Measurements from ENCODE around the gene ANKRD63.

Gene ANKRD63

GRCh38 chr15:40276927-40277326 is 5.9 kb downstream of the ANKRD63 start:
- DNase-seq = no peak

- no peak for DNase-seq
Measured at GRCh38 chr15:40275954-40276353, 6.9 kb downstream of the ANKRD63 start.

DNA sequence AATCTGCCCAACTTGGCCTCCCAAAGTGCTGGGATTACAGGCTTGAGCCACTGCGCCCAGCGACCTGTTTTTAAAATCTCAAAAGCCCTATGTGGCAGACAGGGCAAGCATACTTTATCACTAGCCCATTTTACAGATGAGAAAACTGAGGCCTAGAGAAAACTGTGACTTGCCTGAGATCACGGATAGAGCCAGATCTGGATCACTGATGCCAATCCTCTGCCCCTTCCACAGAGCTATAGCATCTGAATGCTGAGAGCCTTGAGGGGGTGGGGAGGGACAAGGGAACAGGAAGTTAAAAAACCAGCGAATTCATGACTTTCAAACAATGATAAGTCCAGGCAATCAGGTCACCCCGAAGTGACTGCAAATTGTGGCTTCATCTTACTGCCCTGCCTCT is 7.3 kb downstream of the ANKRD63 start:
- DNase-seq = no peak

DNA sequence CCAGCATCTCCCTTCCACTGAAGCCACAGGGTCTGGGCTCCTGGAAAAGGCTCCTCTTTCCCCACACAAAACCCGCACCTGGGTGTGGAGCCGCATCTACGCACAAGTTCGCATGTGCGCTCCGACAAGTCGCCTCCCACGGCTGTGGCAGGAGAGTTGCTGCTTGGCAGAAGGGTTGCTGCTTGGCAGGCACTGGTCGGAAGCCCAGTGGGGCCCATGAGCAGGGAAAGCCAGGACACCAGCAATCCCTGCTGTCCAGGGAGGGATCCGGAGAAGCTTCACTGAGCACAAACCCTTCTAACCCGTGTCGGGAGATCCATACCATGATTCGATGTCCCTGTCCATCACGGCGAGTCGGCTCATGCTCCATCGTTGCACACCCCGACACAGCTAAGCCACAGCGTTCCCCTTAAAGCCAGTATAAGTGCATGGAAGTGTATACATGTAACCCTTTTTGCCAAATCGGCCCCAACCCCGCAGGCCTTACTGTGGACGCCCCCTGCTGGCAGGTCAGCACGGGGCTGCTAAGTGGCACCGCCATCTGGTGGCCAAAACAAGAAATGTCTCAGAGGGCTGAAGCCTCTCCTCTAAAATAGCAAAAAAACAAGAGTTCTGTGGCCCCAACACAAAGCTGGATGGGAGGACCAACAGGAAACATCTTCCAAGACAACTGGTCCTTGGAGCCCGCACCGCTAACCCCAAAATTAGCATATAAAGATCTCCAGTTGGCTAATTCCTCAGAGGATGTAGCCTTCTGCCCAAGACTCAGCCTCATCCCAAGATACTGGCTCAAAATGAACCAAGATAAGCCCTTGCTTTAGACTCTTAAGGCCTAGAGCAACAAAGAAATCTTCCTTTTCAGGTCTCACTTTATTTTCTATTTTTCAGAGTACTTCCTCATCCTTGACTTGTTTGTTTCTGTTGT is 8.3 kb downstream of the ANKRD63 start:
- DNase-seq = peak; percentile 39

DNA sequence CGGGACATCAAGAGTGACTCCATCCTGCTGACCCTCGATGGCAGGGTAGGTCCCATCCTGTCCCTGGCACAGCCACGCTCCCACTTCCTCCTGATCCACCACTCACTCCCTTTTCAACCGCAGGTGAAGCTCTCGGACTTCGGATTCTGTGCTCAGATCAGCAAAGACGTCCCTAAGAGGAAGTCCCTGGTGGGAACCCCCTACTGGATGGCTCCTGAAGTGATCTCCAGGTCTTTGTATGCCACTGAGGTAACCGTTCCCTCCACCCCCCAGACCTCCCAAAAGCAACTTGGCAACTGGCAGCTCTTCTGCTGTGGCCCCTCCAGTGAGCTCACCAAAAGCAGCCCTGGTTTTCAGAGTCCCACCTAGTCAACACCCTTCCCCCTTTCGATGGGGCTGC is 9.4 kb downstream of the ANKRD63 start:
- no peak for DNase-seq

DNA sequence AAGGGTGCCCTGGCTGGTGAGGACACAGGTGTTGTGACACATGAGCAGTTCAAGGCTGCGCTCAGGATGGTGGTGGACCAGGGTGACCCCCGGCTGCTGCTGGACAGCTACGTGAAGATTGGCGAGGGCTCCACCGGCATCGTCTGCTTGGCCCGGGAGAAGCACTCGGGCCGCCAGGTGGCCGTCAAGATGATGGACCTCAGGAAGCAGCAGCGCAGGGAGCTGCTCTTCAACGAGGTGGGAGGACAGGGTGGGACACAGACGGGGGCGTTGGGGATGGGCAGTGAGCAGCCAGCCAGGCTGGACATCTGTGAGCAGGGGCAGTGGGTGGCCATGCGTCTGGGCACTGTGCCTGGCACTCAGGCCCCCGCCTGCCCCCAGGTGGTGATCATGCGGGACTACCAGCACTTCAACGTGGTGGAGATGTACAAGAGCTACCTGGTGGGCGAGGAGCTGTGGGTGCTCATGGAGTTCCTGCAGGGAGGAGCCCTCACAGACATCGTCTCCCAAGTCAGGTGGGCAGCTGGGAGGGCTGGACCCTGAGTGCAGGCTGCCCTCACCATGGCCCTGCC is 10.3 kb downstream of the ANKRD63 start:
- no peak for DNase-seq

DNA sequence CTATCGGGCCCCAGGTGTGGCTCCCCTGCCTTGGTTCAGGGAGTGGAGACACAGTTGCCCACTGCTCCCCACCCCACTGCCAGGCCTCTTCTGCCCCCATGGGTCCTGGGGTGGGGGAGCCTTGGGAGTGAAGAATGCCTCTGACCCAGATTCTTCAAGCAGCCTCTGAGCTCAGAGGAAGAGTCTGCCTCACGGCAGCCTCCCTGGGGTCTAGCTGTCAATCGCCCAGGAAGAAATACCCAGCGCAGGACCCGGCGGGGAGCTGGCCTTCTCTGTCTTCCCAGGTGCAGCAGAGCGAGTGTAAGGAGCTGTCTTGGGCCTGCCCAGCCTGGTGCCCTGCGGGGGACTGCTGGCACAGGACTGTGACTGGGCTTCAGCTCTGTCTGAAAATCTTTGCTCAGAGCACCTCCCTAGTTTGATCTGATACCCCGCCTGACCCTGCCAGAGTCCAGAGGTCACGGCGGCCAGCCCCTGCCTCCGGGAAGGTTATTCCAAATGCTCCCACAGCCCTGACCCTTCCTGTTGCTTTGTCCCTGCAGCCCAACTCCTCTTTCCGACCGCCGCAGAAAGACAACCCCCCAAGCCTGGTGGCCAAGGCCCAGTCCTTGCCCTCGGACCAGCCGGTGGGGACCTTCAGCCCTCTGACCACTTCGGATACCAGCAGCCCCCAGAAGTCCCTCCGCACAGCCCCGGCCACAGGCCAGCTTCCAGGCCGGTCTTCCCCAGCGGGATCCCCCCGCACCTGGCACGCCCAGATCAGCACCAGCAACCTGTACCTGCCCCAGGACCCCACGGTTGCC is 11.0 kb downstream of the ANKRD63 start:
- DNase-seq = no peak

GRCh38 chr15:40270246-40270995 is 12.4 kb downstream of the ANKRD63 start:
- no peak for DNase-seq

DNA sequence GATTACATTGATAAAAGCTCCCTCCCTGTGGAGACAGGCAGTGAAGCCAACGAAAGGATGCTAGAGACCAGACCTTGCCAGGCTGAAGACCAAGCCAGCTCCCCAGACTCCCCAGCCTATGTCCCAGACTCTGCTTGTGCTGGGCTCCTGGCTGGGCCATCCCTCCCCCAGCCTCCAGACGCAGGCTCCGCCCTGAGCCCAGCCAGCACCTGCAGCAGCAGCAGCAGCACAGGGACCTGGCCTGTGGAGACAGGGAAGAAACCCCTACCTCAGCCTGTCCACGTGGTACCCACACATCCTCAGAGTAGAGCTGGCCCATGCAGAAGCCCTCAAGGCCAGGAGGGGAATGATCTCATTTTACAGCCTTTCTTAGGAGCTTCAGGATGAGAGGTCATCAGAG is 13.3 kb downstream of the ANKRD63 start:
- DNase-seq = no peak

GRCh38 chr15:40267670-40268069 is 15.2 kb downstream of the ANKRD63 start:
- no peak for DNase-seq

GRCh38 chr15:40266828-40267304 is 16.0 kb downstream of the ANKRD63 start:
- no peak for DNase-seq

GRCh38 chr15:40265875-40266274 is 17.0 kb downstream of the ANKRD63 start:
- DNase-seq = no peak

DNA sequence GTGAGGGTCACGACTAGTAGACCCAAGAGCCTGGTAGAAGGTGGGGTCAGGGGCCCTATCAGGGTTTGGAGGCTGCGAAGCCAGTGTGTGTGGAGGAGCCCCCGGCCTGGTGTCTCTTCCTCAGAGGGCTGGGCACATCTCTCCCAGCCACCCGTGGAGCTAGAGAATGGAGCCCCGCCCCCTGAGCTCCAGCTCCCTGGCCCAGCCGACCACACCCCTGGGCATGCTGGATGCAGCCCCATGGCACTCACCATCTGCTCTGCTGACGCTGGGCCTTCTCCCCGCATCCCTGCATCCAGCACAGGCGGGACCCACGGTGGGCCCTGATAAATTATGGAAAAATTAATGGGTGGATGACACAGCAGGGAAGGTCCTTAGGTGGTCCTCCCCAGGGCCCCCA is 17.5 kb downstream of the ANKRD63 start:
- no peak for DNase-seq

DNA sequence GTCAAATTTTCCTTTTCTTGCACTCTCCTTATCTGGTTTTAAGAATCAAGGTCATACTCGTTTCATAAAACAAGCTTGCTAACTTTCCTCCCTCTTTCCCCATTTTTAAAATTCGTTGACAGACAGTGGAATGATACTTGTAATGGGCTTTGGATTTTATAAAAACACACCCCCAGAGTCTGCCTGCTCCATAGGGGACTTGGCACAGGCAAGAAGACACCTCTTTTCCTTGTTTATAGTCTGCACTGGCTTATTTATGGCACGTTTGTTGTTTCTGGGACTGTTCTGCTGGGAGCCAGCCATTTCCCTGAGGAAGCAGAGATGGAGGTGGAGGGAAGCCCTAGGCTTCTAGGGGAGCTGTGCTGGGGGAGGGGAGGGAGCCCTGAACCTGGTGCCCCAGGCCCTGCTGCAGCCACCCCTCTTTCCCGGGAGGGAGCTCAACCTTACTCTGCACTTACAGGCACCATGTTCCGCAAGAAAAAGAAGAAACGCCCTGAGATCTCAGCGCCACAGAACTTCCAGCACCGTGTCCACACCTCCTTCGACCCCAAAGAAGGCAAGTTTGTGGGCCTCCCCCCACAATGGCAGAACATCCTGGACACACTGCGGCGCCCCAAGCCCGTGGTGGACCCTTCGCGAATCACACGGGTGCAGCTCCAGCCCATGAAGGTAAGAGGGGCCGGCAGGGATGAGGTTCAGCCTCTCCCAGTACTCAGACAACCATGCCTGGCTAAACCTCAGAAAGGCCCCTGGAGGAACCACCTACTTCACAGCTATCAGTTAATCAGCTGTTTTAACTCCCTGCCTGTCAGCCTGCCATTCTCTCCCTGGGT is 18.3 kb downstream of the ANKRD63 start:
- DNase-seq = no peak

- no peak for DNase-seq
Measured at GRCh38 chr15:40263024-40263754, 19.7 kb downstream of the ANKRD63 start.

- DNase-seq = no peak
Measured at GRCh38 chr15:40259021-40259420, 23.8 kb downstream of the ANKRD63 start.

- no peak for DNase-seq
Measured at GRCh38 chr15:40258544-40258943, 24.3 kb downstream of the ANKRD63 start.

DNA sequence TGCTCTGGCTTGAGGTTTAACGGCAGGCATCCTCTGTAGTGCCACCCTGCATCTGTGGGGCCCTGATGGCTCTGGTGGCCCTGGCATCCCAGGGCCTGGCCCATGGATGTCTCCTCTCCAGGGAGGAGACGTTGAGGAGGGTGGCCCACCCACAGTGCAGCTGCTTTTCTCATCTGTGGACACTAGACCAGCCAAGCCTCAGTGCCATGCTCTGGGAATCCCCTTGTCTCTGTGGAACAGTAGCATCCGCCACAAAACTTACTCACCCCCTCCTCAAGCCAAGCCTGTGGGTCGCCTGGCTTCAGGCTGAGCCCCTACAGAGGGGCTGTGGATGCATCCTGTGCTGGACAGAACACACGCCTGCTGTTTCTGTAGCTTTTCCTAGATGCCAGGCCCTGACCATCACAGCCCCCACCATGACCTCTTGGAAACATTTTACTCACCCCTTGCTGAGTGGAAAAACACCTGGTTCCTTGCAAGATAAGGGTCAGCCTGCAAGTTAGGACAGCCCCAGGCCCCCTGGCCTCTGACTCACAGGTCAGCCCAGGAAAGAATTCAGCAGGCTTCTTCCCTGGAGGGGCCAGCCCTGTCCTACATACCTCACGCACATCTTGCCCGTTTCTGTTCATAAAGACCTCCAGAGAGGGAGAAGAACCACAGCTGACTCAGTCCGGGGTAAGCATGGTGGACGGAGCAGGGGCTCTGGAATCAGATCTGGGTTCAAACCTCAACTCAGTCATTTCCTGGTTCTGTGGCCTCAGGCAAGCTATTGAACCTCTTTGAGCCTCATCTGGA is 25.0 kb downstream of the ANKRD63 start:
- DNase-seq = no peak

DNA sequence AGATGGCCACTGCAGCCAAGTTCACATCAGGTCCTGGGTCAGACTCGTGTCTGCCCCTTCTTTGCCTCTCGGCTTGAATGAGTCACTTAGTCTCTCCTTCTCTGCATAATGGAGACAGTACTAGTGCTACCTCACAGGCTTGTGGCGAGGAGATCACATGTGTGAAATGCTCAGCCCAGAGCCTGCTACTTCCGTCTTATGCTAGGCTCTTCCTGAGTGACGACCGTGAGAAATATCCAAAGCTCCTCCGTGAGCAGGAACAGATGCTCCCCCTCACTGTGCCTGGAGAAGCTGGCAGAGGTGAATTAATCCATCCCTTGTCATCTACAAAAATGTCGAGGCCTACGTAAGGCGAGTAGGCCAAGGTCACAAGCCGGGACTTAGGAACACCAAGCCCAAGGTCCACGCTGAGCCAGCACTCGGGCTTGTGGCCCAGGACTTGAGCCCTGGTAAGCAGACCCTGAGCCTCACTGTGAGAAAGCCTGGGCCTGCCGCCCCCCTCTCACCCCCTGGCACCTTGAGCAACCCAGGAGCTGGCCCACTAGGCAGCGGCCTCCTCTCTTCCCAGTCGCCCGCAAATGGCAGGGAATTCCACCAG is 26.1 kb downstream of the ANKRD63 start:
- DNase-seq = no peak

GRCh38 chr15:40255033-40255432 is 27.8 kb downstream of the ANKRD63 start:
- DNase-seq = no peak
